Measurements from ENCODE around the gene RALA.

DNA sequence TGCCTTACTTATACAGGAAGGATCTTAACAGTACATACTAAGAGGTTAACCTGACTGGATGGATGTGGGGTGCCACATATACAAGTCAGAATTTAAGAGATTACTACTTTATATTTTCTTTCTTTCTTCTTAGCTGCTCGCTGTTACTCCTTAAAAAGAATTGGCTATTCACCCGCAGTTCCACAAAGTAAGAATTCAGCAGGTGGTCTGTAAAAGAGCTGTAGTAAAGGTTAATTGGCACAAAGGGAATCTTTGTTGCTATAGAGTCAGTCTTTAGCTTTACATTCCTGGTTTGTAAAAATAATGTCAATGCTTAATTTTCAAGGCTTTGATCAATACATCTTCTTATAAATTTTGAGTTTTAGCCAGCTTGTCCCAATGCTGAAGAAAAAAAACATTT is 43.2 kb downstream of the RALA start:
- TF ChIP-seq EZH2 (IDR thresholded peaks at IDR 0.05; ENCODE audit: borderline replicate concordance, control insufficient read depth, low read depth, low read length), result no peak
- no peak for TF ChIP-seq ZNF274 (IDR thresholded peaks at IDR 0.05; ENCODE audit: insufficient read depth, insufficient read length)
- no peak for TF ChIP-seq DPF2 (IDR thresholded peaks at IDR 0.05)
- no peak for TF ChIP-seq BRCA1 (IDR thresholded peaks at IDR 0.05; ENCODE audit: low read depth, low read length)
- TF ChIP-seq POLR2AphosphoS5 (IDR thresholded peaks at IDR 0.05; ENCODE audit: low read length), result no peak
- TF ChIP-seq MEF2A (IDR thresholded peaks at IDR 0.05; ENCODE audit: insufficient read depth, low read depth, low read length), result no peak
- no peak for TF ChIP-seq EP300 (IDR thresholded peaks at IDR 0.05; ENCODE audit: borderline replicate concordance in 1 of 2, control insufficient read depth in 1 of 2, low read depth in 2 of 2, low read length in 2 of 2)
- TF ChIP-seq ZZZ3 (IDR thresholded peaks at IDR 0.05; ENCODE audit: control insufficient read depth, insufficient read length, low read depth), result no peak
- no peak for TF ChIP-seq SUPT20H (IDR thresholded peaks at IDR 0.05; ENCODE audit: borderline replicate concordance, control insufficient read depth, low read depth, low read length)
- no peak for TF ChIP-seq JUNB (IDR thresholded peaks at IDR 0.05)
- no peak for TF ChIP-seq NFIC (IDR thresholded peaks at IDR 0.05; ENCODE audit: low read depth, low read length)
- TF ChIP-seq NR2C2 (IDR thresholded peaks at IDR 0.05; ENCODE audit: borderline replicate concordance, control insufficient read depth, insufficient read length, low read depth), result no peak
- TF ChIP-seq POLR2A (IDR thresholded peaks at IDR 0.05; ENCODE audit: low read depth, low read length), result no peak
